Mucosa of stomach (tissue), 1 donor: ENCODE results near the gene SP4.
"Not testable (repeated sequence)": the region's sequence is repeated elsewhere in the genome, so short reads cannot be mapped to it uniquely, and the experiment has no call there.

Experiments
- H3K27me3 ChIP-seq: one replicate; pipeline ENCODE4 v1.7.0; 2013; ENCODE audit warnings: mild to moderate bottlenecking, low read length; ENCODE audit not compliant: control insufficient read depth, insufficient read depth
- H3K36me3 ChIP-seq: one replicate; pipeline ENCODE4 v1.7.0; 2013; ENCODE audit warnings: low read length; ENCODE audit not compliant: control insufficient read depth, insufficient read depth
- H3K4me1 ChIP-seq: one replicate; pipeline ENCODE4 v1.7.0; 2013; ENCODE audit warnings: mild to moderate bottlenecking, low read length; ENCODE audit not compliant: control insufficient read depth, insufficient read depth
- H3K4me3 ChIP-seq: one replicate; pipeline ENCODE4 v1.7.0; 2013; ENCODE audit warnings: low read length
- H3K9ac ChIP-seq: one replicate; pipeline ENCODE4 v1.7.0; 2013; ENCODE audit warnings: mild to moderate bottlenecking, low read length, moderate library complexity
- H3K9me3 ChIP-seq: one replicate; pipeline ENCODE4 v1.7.0; 2013; ENCODE audit warnings: mild to moderate bottlenecking, low read length, moderate library complexity; ENCODE audit not compliant: control insufficient read depth
- donor health status: Pancreatic carcinoma.

SP4 gene

GRCh38 chr7:21497072-21497471 lies 69.2 kb downstream of the SP4 start:
- Histone ChIP-seq H3K4me1 (no peaks in the 10 kb centered on the region), H3K27me3 (no peaks in the 10 kb centered on the region), H3K9me3 (no peaks in the 10 kb centered on the region), H3K36me3 (no peaks in the 10 kb centered on the region), H3K9ac (no peak overlapping the region), H3K4me3 (no peak overlapping the region)

- no peak overlapping the region for H3K4me3 ChIP-seq
- no peak overlapping the region for H3K9ac ChIP-seq
- no peaks in the 10 kb centered on the region for H3K4me1 ChIP-seq
- no peaks in the 10 kb centered on the region for H3K27me3 ChIP-seq
- H3K9me3 ChIP-seq = no peaks in the 10 kb centered on the region
- no peaks in the 10 kb centered on the region for H3K36me3 ChIP-seq
Observed at GRCh38 chr7:21500117-21500832, 72.4 kb downstream of the SP4 start.

- Histone ChIP-seq H3K36me3 (no peaks in the 10 kb centered on the region), H3K9ac (no peak overlapping the region), H3K27me3 (no peaks in the 10 kb centered on the region), H3K9me3 (no peaks in the 10 kb centered on the region), H3K4me1 (no peaks in the 10 kb centered on the region), H3K4me3 (no peak overlapping the region)
Observed at GRCh38 chr7:21504021-21504420, 76.1 kb downstream of the SP4 start.

- H3K4me3 ChIP-seq = no peak overlapping the region
- H3K9ac ChIP-seq = no peak overlapping the region
- H3K9me3 ChIP-seq = no peaks in the 10 kb centered on the region
- H3K36me3 ChIP-seq = no peaks in the 10 kb centered on the region
- no peaks in the 10 kb centered on the region for H3K27me3 ChIP-seq
- no peaks in the 10 kb centered on the region for H3K4me1 ChIP-seq
Observed at GRCh38 chr7:21507627-21508343, 79.9 kb downstream of the SP4 start.

GRCh38 chr7:21508538-21508937 lies 80.7 kb downstream of the SP4 start:
- Histone ChIP-seq H3K9ac (no peak overlapping the region), H3K27me3 (no peaks in the 10 kb centered on the region), H3K4me3 (no peak overlapping the region), H3K9me3 (no peaks in the 10 kb centered on the region), H3K4me1 (no peaks in the 10 kb centered on the region), H3K36me3 (no peaks in the 10 kb centered on the region)

- no peaks in the 10 kb centered on the region for H3K9me3 ChIP-seq
- H3K4me3 ChIP-seq = no peak overlapping the region
- H3K36me3 ChIP-seq = no peaks in the 10 kb centered on the region
- H3K9ac ChIP-seq = no peak overlapping the region
- no peaks in the 10 kb centered on the region for H3K4me1 ChIP-seq
- H3K27me3 ChIP-seq = no peaks in the 10 kb centered on the region
Observed at GRCh38 chr7:21514062-21514461, 86.2 kb downstream of the SP4 start.

- no peaks in the 10 kb centered on the region for H3K9me3 ChIP-seq
- no peaks in the 10 kb centered on the region for H3K36me3 ChIP-seq
- no peaks in the 10 kb centered on the region for H3K4me1 ChIP-seq
- no peaks in the 10 kb centered on the region for H3K27me3 ChIP-seq
- no peak overlapping the region for H3K4me3 ChIP-seq
- no peak overlapping the region for H3K9ac ChIP-seq
Observed at GRCh38 chr7:21524680-21525079, 96.8 kb downstream of the SP4 start.

GRCh38 chr7:21526007-21526406 lies 98.1 kb downstream of the SP4 start:
- Histone ChIP-seq H3K4me1 (no peaks in the 10 kb centered on the region), H3K9me3 (no peaks in the 10 kb centered on the region), H3K27me3 (no peaks in the 10 kb centered on the region), H3K36me3 (no peaks in the 10 kb centered on the region), H3K4me3 (no peak overlapping the region), H3K9ac (no peak overlapping the region)

- Histone ChIP-seq H3K9me3 (no peaks in the 10 kb centered on the region), H3K9ac (no peak overlapping the region), H3K27me3 (no peaks in the 10 kb centered on the region), H3K36me3 (no peaks in the 10 kb centered on the region), H3K4me1 (no peaks in the 10 kb centered on the region), H3K4me3 (no peak overlapping the region)
Observed at GRCh38 chr7:21526448-21526847, 98.6 kb downstream of the SP4 start.

GRCh38 chr7:21532485-21532884 lies 104.6 kb downstream of the SP4 start:
- H3K27me3 ChIP-seq, H3K4me1 ChIP-seq, H3K9ac ChIP-seq, H3K9me3 ChIP-seq, H3K4me3 ChIP-seq, H3K36me3 ChIP-seq: not testable (repeated sequence)

- H3K27me3 ChIP-seq, H3K4me3 ChIP-seq, H3K36me3 ChIP-seq, H3K9ac ChIP-seq, H3K4me1 ChIP-seq, H3K9me3 ChIP-seq: not testable (repeated sequence)
Observed at GRCh38 chr7:21533646-21534045, 105.8 kb downstream of the SP4 start.

- not testable (repeated sequence) for H3K4me3 ChIP-seq, H3K36me3 ChIP-seq, H3K4me1 ChIP-seq, H3K9me3 ChIP-seq, H3K9ac ChIP-seq, H3K27me3 ChIP-seq
Observed at GRCh38 chr7:21536445-21537118, 108.7 kb downstream of the SP4 start.
